Subcutaneous adipose tissue (tissue), 4 donors: ENCODE results near the gene OAS1. TPM values are rescaled to one million over a fixed set of nuclear protein-coding genes. Genes with fewer than 3 reads are reported as not detected.

Experiments used
- CTCF ChIP-seq: fragments of 450-650 bp; IDR thresholded peaks from one replicate; pipeline ENCODE4 v1.5.1; 2016; ENCODE audit warnings: low read depth, mild to moderate bottlenecking, control low read depth, antibody characterized with exemption, moderate library complexity
- total RNA-seq, 4 donors: library from RNA; depleted of rRNA; stranded (reverse); fragments of >200 nt; gene quantifications; one replicate each; pipeline ENCODE4 v1.1.0, GENCODE V29; 2016

OAS1 gene
- total RNA-seq, 4 donors from 2014 or later: 16.2 to 104 (median 23.9) TPM

- TF ChIP-seq CTCF: no peak
These were observed 25.2 kb upstream of the OAS1 start for GRCh38 chr12:112881602-112882001.

GRCh38 chr12:112885236-112885635, 21.5 kb upstream of the OAS1 start:
- TF ChIP-seq CTCF: no peak

GRCh38 chr12:112887550-112887949, 19.2 kb upstream of the OAS1 start:
- TF ChIP-seq CTCF: no peak

- no peak for TF ChIP-seq CTCF
These were observed 15.4 kb upstream of the OAS1 start for GRCh38 chr12:112891093-112892024.

DNA sequence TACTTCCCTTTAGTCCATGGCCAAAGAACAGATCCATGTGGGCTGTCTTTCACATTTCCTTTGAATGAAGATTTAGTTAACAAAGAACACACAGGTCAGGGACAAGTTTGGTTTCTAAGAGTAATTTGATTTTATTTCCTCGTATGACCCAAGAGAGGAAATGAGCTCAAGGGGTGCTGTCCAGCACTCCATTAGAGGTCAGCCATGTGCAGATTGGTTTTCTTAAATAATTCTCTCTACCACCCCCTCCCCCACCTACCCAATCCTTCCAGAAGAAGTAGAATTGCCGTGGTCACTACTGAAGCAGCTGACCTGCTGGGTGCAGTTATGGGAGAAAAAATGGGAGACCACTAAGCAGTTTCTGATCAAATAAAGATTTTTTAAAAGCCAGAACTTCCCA, 13.9 kb upstream of the OAS1 start:
- no peak for TF ChIP-seq CTCF

DNA sequence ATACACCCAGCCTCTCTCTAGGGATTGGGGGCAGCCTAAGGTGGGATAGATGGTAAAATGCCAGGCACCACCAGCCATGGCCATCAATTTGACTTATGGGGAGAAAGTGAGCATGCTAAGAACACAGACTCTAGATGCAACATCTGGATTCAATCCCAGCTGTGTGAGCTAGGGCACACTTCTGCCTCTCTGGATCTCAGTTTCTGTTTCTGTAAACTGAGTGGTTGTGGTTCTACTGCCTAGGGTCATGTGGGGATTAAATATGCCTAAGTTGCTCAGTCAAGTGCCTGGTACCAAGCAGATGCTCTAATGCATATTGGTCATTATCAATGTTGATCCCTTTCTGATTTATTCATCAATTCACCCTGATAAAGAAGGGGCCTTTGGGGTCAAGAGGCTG, 12.6 kb upstream of the OAS1 start:
- TF ChIP-seq CTCF: no peak

DNA sequence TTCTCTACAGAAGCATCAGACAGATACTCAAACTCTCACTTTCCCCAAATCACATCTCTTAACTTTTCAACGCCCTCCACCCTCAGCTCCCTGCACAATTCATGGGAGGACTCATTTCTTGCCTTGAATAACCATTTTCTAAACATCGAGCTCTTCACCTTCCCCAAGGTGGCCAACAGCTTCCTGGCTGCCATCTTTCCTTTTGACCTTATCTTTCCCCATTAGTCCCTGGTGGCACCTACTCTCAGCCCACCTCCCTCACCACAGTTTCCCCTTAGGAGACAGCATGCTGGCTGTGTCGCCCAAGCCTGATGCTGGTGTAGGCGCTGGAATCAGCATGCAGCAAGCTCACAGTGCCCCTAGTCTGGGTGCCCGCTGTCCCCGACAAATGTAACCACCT, 8.4 kb upstream of the OAS1 start:
- TF ChIP-seq CTCF: no peak
